ENCODE data around the gene NKIRAS2. TPM values are rescaled to one million over a fixed set of nuclear protein-coding genes. Genes with fewer than 3 reads are reported as not detected.
"Not testable (repeated sequence)": the region's sequence is repeated elsewhere in the genome, so short reads cannot be mapped to it uniquely, and the experiment has no call there.

NKIRAS2 gene
- polyA plus RNA-seq, 1 donor (not counting 4 experiments of a cell fraction or from before 2014, with no cell fraction given): 26.3 TPM

GRCh38 chr17:42005166-42005565, 14.7 kb upstream of the NKIRAS2 start:
- H3K4me2 ChIP-seq (ENCODE audit: control insufficient read depth, extremely low read depth, insufficient read depth, low read depth, low read length): no peak overlapping the region
- H3K9me3 ChIP-seq (ENCODE audit: control insufficient read depth, low read depth, low read length): no peaks in the 10 kb centered on the region
- FAIRE-seq (no peak), DNase-seq (ENCODE audit: low read depth, low spot score) (no peak)
- H3K4me3 ChIP-seq (ENCODE audit: control insufficient read depth in 2 of 3, extremely low read depth in 1 of 3, insufficient read depth in 2 of 3, low read depth in 1 of 3, low read length in 3 of 3): no peak overlapping the region
- no peaks in the 10 kb centered on the region for H3K27me3 ChIP-seq (ENCODE audit: control insufficient read depth, extremely low read depth, insufficient read depth, low read length)
- no peak overlapping the region for H3K9ac ChIP-seq (ENCODE audit: control insufficient read depth, extremely low read depth, insufficient read depth, low read length)
- TF ChIP-seq, protein P1, sequence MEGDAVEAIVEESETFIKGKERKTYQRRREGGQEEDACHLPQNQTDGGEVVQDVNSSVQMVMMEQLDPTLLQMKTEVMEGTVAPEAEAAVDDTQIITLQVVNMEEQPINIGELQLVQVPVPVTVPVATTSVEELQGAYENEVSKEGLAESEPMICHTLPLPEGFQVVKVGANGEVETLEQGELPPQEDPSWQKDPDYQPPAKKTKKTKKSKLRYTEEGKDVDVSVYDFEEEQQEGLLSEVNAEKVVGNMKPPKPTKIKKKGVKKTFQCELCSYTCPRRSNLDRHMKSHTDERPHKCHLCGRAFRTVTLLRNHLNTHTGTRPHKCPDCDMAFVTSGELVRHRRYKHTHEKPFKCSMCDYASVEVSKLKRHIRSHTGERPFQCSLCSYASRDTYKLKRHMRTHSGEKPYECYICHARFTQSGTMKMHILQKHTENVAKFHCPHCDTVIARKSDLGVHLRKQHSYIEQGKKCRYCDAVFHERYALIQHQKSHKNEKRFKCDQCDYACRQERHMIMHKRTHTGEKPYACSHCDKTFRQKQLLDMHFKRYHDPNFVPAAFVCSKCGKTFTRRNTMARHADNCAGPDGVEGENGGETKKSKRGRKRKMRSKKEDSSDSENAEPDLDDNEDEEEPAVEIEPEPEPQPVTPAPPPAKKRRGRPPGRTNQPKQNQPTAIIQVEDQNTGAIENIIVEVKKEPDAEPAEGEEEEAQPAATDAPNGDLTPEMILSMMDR (optimal IDR thresholded peaks at IDR 0.05 in 1 of 3, IDR thresholded peaks at IDR 0.05 in 1 of 3, conservative IDR thresholded peaks at IDR 0.05 in 1 of 3; ENCODE audit: extremely low read depth in 1 of 3, insufficient read depth in 2 of 3, low read length in 3 of 3): no peak
- TF ChIP-seq EZH2 (IDR thresholded peaks at IDR 0.05; ENCODE audit: low read length): no peak
- dilution Hi-C loops (cut with MboI; ENCODE audit: extremely low pct_ligation_motif_present, low sequenced_read_pairs): no loop called here
- H3K4me1 ChIP-seq (ENCODE audit: control insufficient read depth, extremely low read depth, insufficient read depth, low read length): peaks cover 16% of the 10 kb centered on the region
- peaks cover 13% of the 10 kb centered on the region for H4K20me1 ChIP-seq (ENCODE audit: control insufficient read depth, extremely low read depth, insufficient read depth, low read length)
- no peak overlapping the region for H2AFZ ChIP-seq (ENCODE audit: control insufficient read depth, low read length)
- peaks cover 94% of the 10 kb centered on the region for H3K79me2 ChIP-seq (ENCODE audit: control insufficient read depth, insufficient read depth, low read length)
- peaks cover 9 to 32% of the 10 kb centered on the region in 2 experiments for H3K36me3 ChIP-seq (ENCODE audit: control insufficient read depth in 2 of 2, extremely low read depth in 1 of 2, insufficient read depth in 2 of 2, low read length in 2 of 2)
- H3K27ac ChIP-seq (ENCODE audit: control insufficient read depth, insufficient read depth, low read length): no peak overlapping the region
- H3K9me1 ChIP-seq (ENCODE audit: control insufficient read depth, extremely low read depth, insufficient read depth, low read length): peaks cover 6% of the 10 kb centered on the region

- peaks cover 4 to 16% of the 10 kb centered on the region in 2 experiments for H3K36me3 ChIP-seq (ENCODE audit: control insufficient read depth in 2 of 2, extremely low read depth in 1 of 2, insufficient read depth in 2 of 2, low read length in 2 of 2)
- FAIRE-seq: no peak
Measured at GRCh38 chr17:42009170-42009569, 10.7 kb upstream of the NKIRAS2 start.

DNA sequence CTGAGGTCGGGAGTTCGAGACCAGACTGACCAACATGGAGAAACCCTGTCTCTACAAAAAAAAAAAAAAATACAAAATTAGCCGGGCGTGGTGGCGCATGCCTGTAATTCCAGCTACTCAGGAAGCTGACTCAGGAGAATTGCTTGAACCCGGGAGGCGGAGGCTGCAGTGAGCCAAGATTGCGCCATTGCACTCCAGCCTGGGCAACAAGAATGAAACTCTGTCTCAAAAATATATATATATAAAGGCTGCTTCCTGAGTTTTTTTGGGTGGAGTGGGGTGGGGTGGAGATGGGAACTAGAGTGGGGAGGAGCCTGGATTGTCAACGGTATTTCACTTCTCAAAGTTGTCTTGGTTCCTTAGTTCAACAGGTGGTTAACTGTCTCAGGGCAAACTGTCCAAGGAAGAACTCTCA, 9.6 kb upstream of the NKIRAS2 start:
- H3K27me3 ChIP-seq (ENCODE audit: control insufficient read depth, extremely low read depth, insufficient read depth, low read length); H2AFZ ChIP-seq (ENCODE audit: control insufficient read depth, low read length); H4K20me1 ChIP-seq (ENCODE audit: control insufficient read depth, extremely low read depth, insufficient read depth, low read length); FAIRE-seq; DNase-seq (ENCODE audit: low read depth, low spot score); H3K9me3 ChIP-seq (ENCODE audit: control insufficient read depth, low read depth, low read length); H3K9me1 ChIP-seq (ENCODE audit: control insufficient read depth, extremely low read depth, insufficient read depth, low read length); dilution Hi-C loops (cut with MboI; ENCODE audit: extremely low pct_ligation_motif_present, low sequenced_read_pairs): not testable (repeated sequence)
- H3K9ac ChIP-seq (ENCODE audit: control insufficient read depth, extremely low read depth, insufficient read depth, low read length): peak overlapping the region; percentile 0
- H3K4me1 ChIP-seq (ENCODE audit: control insufficient read depth, extremely low read depth, insufficient read depth, low read length): peaks cover 35% of the 10 kb centered on the region
- H3K27ac ChIP-seq (ENCODE audit: control insufficient read depth, insufficient read depth, low read length): peak overlapping the region; percentile 58
- H3K79me2 ChIP-seq (ENCODE audit: control insufficient read depth, insufficient read depth, low read length): peaks cover 92% of the 10 kb centered on the region
- H3K36me3 ChIP-seq (ENCODE audit: control insufficient read depth in 2 of 2, extremely low read depth in 1 of 2, insufficient read depth in 2 of 2, low read length in 2 of 2): peaks cover 2 to 14% of the 10 kb centered on the region in 2 experiments
- peak overlapping the region in 1 of 3 experiments; percentile 12 for H3K4me3 ChIP-seq (ENCODE audit: control insufficient read depth in 2 of 3, extremely low read depth in 1 of 3, insufficient read depth in 2 of 3, low read depth in 1 of 3, low read length in 3 of 3)
- H3K4me2 ChIP-seq (ENCODE audit: control insufficient read depth, extremely low read depth, insufficient read depth, low read depth, low read length): peak overlapping the region; percentile 49

More at GRCh38 chr17:42009170-42009569, 10.7 kb upstream of the NKIRAS2 start:
- Histone ChIP-seq H3K4me2 (ENCODE audit: control insufficient read depth, extremely low read depth, insufficient read depth, low read depth, low read length) (no peak overlapping the region), H3K79me2 (ENCODE audit: control insufficient read depth, insufficient read depth, low read length) (peaks cover 92% of the 10 kb centered on the region), H3K27ac (ENCODE audit: control insufficient read depth, insufficient read depth, low read length) (no peak overlapping the region), H3K9ac (ENCODE audit: control insufficient read depth, extremely low read depth, insufficient read depth, low read length) (no peak overlapping the region), H3K27me3 (ENCODE audit: control insufficient read depth, extremely low read depth, insufficient read depth, low read length) (no peaks in the 10 kb centered on the region), H3K4me3 (ENCODE audit: control insufficient read depth in 2 of 3, extremely low read depth in 1 of 3, insufficient read depth in 2 of 3, low read depth in 1 of 3, low read length in 3 of 3) (no peak overlapping the region), H3K9me3 (ENCODE audit: control insufficient read depth, low read depth, low read length) (no peaks in the 10 kb centered on the region), H2AFZ (ENCODE audit: control insufficient read depth, low read length) (no peak overlapping the region), H3K4me1 (ENCODE audit: control insufficient read depth, extremely low read depth, insufficient read depth, low read length) (peaks cover 35% of the 10 kb centered on the region), H3K9me1 (ENCODE audit: control insufficient read depth, extremely low read depth, insufficient read depth, low read length) (peaks cover 2% of the 10 kb centered on the region), H4K20me1 (ENCODE audit: control insufficient read depth, extremely low read depth, insufficient read depth, low read length) (peaks cover 5% of the 10 kb centered on the region)
- no peak for DNase-seq (ENCODE audit: low read depth, low spot score)
- TF ChIP-seq, protein P1 (optimal IDR thresholded peaks at IDR 0.05 in 1 of 3, IDR thresholded peaks at IDR 0.05 in 1 of 3, conservative IDR thresholded peaks at IDR 0.05 in 1 of 3; ENCODE audit: extremely low read depth in 1 of 3, insufficient read depth in 2 of 3, low read length in 3 of 3): peak in 2 of 3 experiments; percentile 29 to 57
- no peak for TF ChIP-seq EZH2 (IDR thresholded peaks at IDR 0.05; ENCODE audit: low read length)
- dilution Hi-C loops (cut with MboI; ENCODE audit: extremely low pct_ligation_motif_present, low sequenced_read_pairs): no loop called here
